ENCODE measurements around the gene SEC23B. TPM values are rescaled to one million over a fixed set of nuclear protein-coding genes. Genes with fewer than 3 reads are reported as not detected.
"Not testable (repeated sequence)": the region's sequence is repeated elsewhere in the genome, so short reads cannot be mapped to it uniquely, and the experiment has no call there.

SEC23B gene
- total and polyA plus RNA-seq, 2 of the 8 experiments (the other 6 are each of a cell fraction or from before 2014, with no cell fraction given) = 53.3 to 62.8 TPM

GRCh38 chr20:18524646-18525045, 16.9 kb downstream of the SEC23B start (continued):
- no peak for TF ChIP-seq RBBP5 (IDR thresholded peaks at IDR 0.05; ENCODE audit: borderline replicate concordance, low read depth, low read length)
- no peak for TF ChIP-seq YY1 (IDR thresholded peaks at IDR 0.05; ENCODE audit: low read depth, low read length)
- no peak for TF ChIP-seq TEAD4 (IDR thresholded peaks at IDR 0.05; ENCODE audit: low read depth, low read length)
- no peak for TF ChIP-seq KDM1A (IDR thresholded peaks at IDR 0.05; ENCODE audit: borderline replicate concordance, low read length)
- no peak for TF ChIP-seq GABPA (IDR thresholded peaks at IDR 0.05; ENCODE audit: borderline replicate concordance, insufficient read depth, low read length)

GRCh38 chr20:18526761-18527160, 19.0 kb downstream of the SEC23B start:
- peaks cover 11 to 66% (median 58%) of the 10 kb centered on the region in 4 experiments for H3K36me3 ChIP-seq (ENCODE audit: control insufficient read depth in 2 of 4, insufficient read depth in 4 of 4, low read length in 3 of 4)
- H4K8ac ChIP-seq (ENCODE audit: extremely low read depth, insufficient read depth, low read length); H3K4ac ChIP-seq (replicated peaks; ENCODE audit: insufficient read length, low read depth, low read length); H2BK120ac ChIP-seq (replicated peaks; ENCODE audit: low read depth, low read length); H3K27ac ChIP-seq (ENCODE audit: low read depth, low read length); H2BK15ac ChIP-seq (ENCODE audit: low read length); H2AK5ac ChIP-seq (ENCODE audit: low read depth, low read length); H3K27me3 ChIP-seq (replicated peaks in 1 of 4; ENCODE audit: control insufficient read depth in 3 of 4, extremely low read depth in 1 of 4, insufficient read depth in 3 of 4, low read length in 3 of 4); H3K4me2 ChIP-seq (ENCODE audit: insufficient read depth in 1 of 2, low read depth in 2 of 2, low read length in 2 of 2); H3K79me1 ChIP-seq (ENCODE audit: low read depth, low read length); FAIRE-seq; H2BK5ac ChIP-seq (ENCODE audit: low read depth, low read length); H3K4me1 ChIP-seq (replicated peaks in 1 of 4; ENCODE audit: control insufficient read depth in 3 of 4, insufficient read depth in 4 of 4, low read length in 3 of 4); H3K4me3 ChIP-seq (ENCODE audit: extremely low read depth in 1 of 4, insufficient read depth in 2 of 4, low read depth in 3 of 4, low read length in 4 of 4); H3K9me3 ChIP-seq (ENCODE audit: insufficient read depth in 2 of 2, low read depth in 1 of 2, low read length in 1 of 2); H3K9ac ChIP-seq (replicated peaks in 1 of 4; ENCODE audit: extremely low read depth in 1 of 4, low read depth in 3 of 4, low read length in 3 of 4); H4K5ac ChIP-seq (ENCODE audit: insufficient read length, low read depth, low read length); H3K14ac ChIP-seq (ENCODE audit: insufficient read length); H3K23me2 ChIP-seq (ENCODE audit: low read depth, low read length); H3K79me2 ChIP-seq (ENCODE audit: control insufficient read depth in 1 of 2, insufficient read depth in 2 of 2, low read length in 2 of 2); H3K23ac ChIP-seq (ENCODE audit: insufficient read length); H3K56ac ChIP-seq (replicated peaks; ENCODE audit: insufficient read length, low read depth, low read length); H2BK20ac ChIP-seq (ENCODE audit: low read length); H2AFZ ChIP-seq (ENCODE audit: low read length); H4K20me1 ChIP-seq (replicated peaks in 1 of 2; ENCODE audit: control insufficient read depth in 1 of 2, insufficient read depth in 2 of 2, low read length in 2 of 2); H4K91ac ChIP-seq (replicated peaks; ENCODE audit: insufficient read length, low read length); POLR2A ChIA-PET (ENCODE audit: partially characterized antibody); DNase-seq (ENCODE audit: low read depth in 1 of 2, low spot score in 2 of 2); H2BK12ac ChIP-seq (ENCODE audit: low read depth, low read length); H3K18ac ChIP-seq (ENCODE audit: extremely low read depth, low read length): not testable (repeated sequence)
- 83% methylated on average over 14 of the region's 14 CpGs; no CpG with 5 or more reads in 1 of the 2 experiments for WGBS, 2 experiments (ENCODE audit: extremely low coverage in 1 of 2, insufficient coverage in 1 of 2, insufficient read length in 1 of 2, insufficient replicate concordance in 2 of 2, low coverage in 1 of 2, low lambda C conversion rate in 2 of 2, missing lambda C conversion rate in 1 of 2)
- CTCF ChIA-PET (ENCODE audit: partially characterized antibody) = interaction anchor here (1.3 kb wide), 1 partner anchor 20 kb away, joined by 3 read pairs; the partner anchor contains the start of gene SEC23B

Measured in H1 (cell line).